ENCODE results near the gene EPHA8. TPM values are rescaled to one million over a fixed set of nuclear protein-coding genes. Genes with fewer than 3 reads are reported as not detected.

Gene EPHA8
- polyA plus RNA-seq, 1 of the 3 experiments (the other 2 are of a cell fraction) = 0.02 TPM

DNA sequence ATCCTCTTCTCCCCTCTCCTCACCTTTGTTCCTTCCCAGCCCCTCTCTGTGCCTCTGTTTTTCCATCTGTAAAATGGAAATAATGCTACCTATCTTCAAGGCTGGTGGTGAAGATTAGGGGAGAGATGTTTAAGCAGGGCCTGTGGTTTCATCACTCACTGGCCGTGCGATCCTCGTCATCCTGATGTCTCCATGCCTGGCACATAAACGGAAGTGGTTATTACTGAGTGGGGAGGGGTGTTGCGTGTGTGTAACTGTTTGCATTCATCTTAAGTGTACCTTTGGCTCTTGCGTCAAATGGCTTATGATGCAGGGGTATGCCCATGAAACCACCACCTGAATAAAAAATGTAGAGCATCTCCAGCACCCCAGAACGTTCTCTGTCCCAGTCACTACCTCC is 56.0 kb downstream of the EPHA8 start:
- Histone ChIP-seq H3K36me3 (replicated peaks in 1 of 2; ENCODE audit: control insufficient read depth in 1 of 2, insufficient read depth in 2 of 2, low read length in 1 of 2) (no peaks in the 10 kb centered on the region), H3K9me2 (no peaks in the 10 kb centered on the region), H3F3A (replicated peaks; ENCODE audit: insufficient read depth) (no peaks in the 10 kb centered on the region), H2AFZ (ENCODE audit: low read depth) (no peak overlapping the region), H3K9ac (no peak overlapping the region), H3K9me3 (no peaks in the 10 kb centered on the region), H4K20me1 (ENCODE audit: insufficient read depth) (no peaks in the 10 kb centered on the region), H3K4me3 (ENCODE audit: low read depth in 2 of 2, low read length in 1 of 2) (no peak overlapping the region), H3K27me3 (ENCODE audit: insufficient read depth) (peaks cover 19% of the 10 kb centered on the region), H3K27ac (ENCODE audit: low read depth in 2 of 2, low read length in 1 of 2) (no peak overlapping the region), H3K79me2 (ENCODE audit: insufficient read depth) (no peaks in the 10 kb centered on the region), H3K4me1 (ENCODE audit: control insufficient read depth in 1 of 2, insufficient read depth in 2 of 2, low read depth in 1 of 2, low read length in 1 of 2) (peaks cover 0 to 9% of the 10 kb centered on the region in 2 experiments; a peak in 1 of 4 replicates), H3K4me2 (no peak overlapping the region)
- no peak for DNase-seq
- ChIA-PET CTCF (interaction anchor here (1.1 to 2.5 kb wide), 5 partner anchors 9 to 92 kb away, joined by 3 to 13 read pairs (median 6); no protein-coding TSS in a partner anchor), POLR2A (no interaction called here)
- WGBS (ENCODE audit: low lambda C conversion rate) = 61% methylated on average over 7 of the region's 7 CpGs
- TF ChIP-seq FOXM1 (IDR thresholded peaks at IDR 0.05; ENCODE audit: low read depth) = no peak

DNA sequence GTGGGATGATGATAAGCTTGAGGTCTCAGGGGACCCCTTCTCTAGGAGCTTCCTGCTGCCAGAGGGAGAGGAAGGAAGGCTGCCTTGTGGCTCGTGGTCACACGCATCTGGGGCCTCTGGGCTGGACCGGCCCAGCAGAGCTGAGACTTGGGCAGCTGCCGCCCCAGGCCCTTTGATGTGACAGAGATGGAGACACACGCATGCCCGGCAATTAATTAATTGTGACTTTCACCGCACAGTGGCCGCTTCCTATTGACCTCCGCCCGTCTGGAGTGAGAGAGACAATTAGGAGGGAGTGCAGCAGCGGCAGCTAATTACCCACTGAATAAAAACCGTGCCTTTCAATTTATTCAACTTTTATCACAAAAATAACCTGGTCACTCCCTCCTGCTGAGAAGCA is 56.5 kb downstream of the EPHA8 start:
- TF ChIP-seq CHD2 (IDR thresholded peaks at IDR 0.05; ENCODE audit: low read length, partially characterized antibody) (no peak), EP300 (IDR thresholded peaks at IDR 0.05; ENCODE audit: borderline replicate concordance in 1 of 2, low read depth in 1 of 2, low read length in 1 of 2) (0 out of 4 replicates have a peak, but pooled peaks of 1 of the 2 experiments have one; percentile 35), POLR2AphosphoS5 (IDR thresholded peaks at IDR 0.05; ENCODE audit: low read depth, low read length) (no peak)
- Histone ChIP-seq H2AFZ (ENCODE audit: low read depth) (no peak overlapping the region), H3K4me3 (ENCODE audit: low read depth in 2 of 2, low read length in 1 of 2) (no peak overlapping the region), H3K9ac (no peak overlapping the region), H3K4me2 (no peak overlapping the region), H3K27me3 (ENCODE audit: insufficient read depth) (peaks cover 19% of the 10 kb centered on the region), H3K36me3 (replicated peaks in 1 of 2; ENCODE audit: control insufficient read depth in 1 of 2, insufficient read depth in 2 of 2, low read length in 1 of 2) (no peaks in the 10 kb centered on the region), H4K20me1 (ENCODE audit: insufficient read depth) (no peaks in the 10 kb centered on the region), H3F3A (replicated peaks; ENCODE audit: insufficient read depth) (no peaks in the 10 kb centered on the region), H3K9me2 (no peaks in the 10 kb centered on the region), H3K9me3 (no peaks in the 10 kb centered on the region), H3K27ac (ENCODE audit: low read depth in 2 of 2, low read length in 1 of 2) (no peak overlapping the region), H3K79me2 (ENCODE audit: insufficient read depth) (no peaks in the 10 kb centered on the region), H3K4me1 (ENCODE audit: control insufficient read depth in 1 of 2, insufficient read depth in 2 of 2, low read depth in 1 of 2, low read length in 1 of 2) (peaks cover 0 to 9% of the 10 kb centered on the region in 2 experiments; a peak in 1 of 4 replicates)
- ChIA-PET POLR2A (no interaction called here), CTCF (interaction anchor here (1.1 to 2.5 kb wide), 5 partner anchors 9 to 92 kb away, joined by 3 to 13 read pairs (median 3); no protein-coding TSS in a partner anchor)
- WGBS (ENCODE audit: low lambda C conversion rate) = 19% methylated on average over 5 of the region's 12 CpGs
- peak; percentile 75 for DNase-seq

DNA sequence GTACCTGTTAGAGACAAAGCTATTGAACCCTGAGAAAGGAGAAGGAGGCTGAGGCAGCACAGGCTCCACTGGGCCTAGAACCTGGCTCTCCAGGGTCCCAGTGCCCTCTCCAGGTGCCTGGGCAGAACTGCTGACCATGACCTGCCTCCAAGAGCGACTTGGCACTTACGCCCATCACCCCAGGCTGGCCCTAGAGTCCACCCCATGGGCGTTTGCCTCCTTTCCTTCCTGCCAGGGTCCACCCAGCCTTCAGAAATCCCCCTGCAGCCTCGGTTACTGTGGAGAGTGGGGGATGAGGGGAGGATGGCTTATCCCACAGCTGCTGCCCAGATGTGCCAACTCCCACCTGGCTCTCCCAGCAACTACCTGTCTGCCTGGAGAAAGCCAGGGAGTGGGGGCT is 58.5 kb downstream of the EPHA8 start:
- Histone ChIP-seq H3F3A (replicated peaks; ENCODE audit: insufficient read depth) (no peaks in the 10 kb centered on the region), H2AFZ (ENCODE audit: low read depth) (no peak overlapping the region), H3K9me2 (no peaks in the 10 kb centered on the region), H3K4me1 (ENCODE audit: control insufficient read depth in 1 of 2, insufficient read depth in 2 of 2, low read depth in 1 of 2, low read length in 1 of 2) (peaks cover 0 to 9% of the 10 kb centered on the region in 2 experiments; a peak in 1 of 4 replicates), H3K9ac (no peak overlapping the region), H3K79me2 (ENCODE audit: insufficient read depth) (no peaks in the 10 kb centered on the region), H3K4me2 (no peak overlapping the region), H3K27me3 (ENCODE audit: insufficient read depth) (peaks cover 19% of the 10 kb centered on the region), H3K27ac (ENCODE audit: low read depth in 2 of 2, low read length in 1 of 2) (no peak overlapping the region), H4K20me1 (ENCODE audit: insufficient read depth) (no peaks in the 10 kb centered on the region), H3K4me3 (ENCODE audit: low read depth in 2 of 2, low read length in 1 of 2) (no peak overlapping the region), H3K36me3 (replicated peaks in 1 of 2; ENCODE audit: control insufficient read depth in 1 of 2, insufficient read depth in 2 of 2, low read length in 1 of 2) (no peaks in the 10 kb centered on the region), H3K9me3 (no peaks in the 10 kb centered on the region)
- TF ChIP-seq RAD21 (IDR thresholded peaks at IDR 0.05; ENCODE audit: low read length) = 0 out of 2 replicates have a peak, but pooled peaks have one; percentile 12
- TF ChIP-seq, protein P1, sequence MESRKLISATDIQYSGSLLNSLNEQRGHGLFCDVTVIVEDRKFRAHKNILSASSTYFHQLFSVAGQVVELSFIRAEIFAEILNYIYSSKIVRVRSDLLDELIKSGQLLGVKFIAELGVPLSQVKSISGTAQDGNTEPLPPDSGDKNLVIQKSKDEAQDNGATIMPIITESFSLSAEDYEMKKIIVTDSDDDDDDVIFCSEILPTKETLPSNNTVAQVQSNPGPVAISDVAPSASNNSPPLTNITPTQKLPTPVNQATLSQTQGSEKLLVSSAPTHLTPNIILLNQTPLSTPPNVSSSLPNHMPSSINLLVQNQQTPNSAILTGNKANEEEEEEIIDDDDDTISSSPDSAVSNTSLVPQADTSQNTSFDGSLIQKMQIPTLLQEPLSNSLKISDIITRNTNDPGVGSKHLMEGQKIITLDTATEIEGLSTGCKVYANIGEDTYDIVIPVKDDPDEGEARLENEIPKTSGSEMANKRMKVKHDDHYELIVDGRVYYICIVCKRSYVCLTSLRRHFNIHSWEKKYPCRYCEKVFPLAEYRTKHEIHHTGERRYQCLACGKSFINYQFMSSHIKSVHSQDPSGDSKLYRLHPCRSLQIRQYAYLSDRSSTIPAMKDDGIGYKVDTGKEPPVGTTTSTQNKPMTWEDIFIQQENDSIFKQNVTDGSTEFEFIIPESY (IDR thresholded peaks at IDR 0.05; ENCODE audit: borderline replicate concordance, low read depth) = no peak
- ChIA-PET POLR2A (no interaction called here), CTCF (interaction anchor here (0.9 to 3.7 kb wide), 4 partner anchors 19 to 94 kb away, joined by 3 to 16 read pairs (median 9); no protein-coding TSS in a partner anchor)
- no CpG with 5 or more reads among the region's 4 CpGs for WGBS (ENCODE audit: low lambda C conversion rate)
- DNase-seq = no peak

All from SK-N-SH (cell line).